ENCODE data around the gene FREM1. TPM values are rescaled to one million over a fixed set of nuclear protein-coding genes. Genes with fewer than 3 reads are reported as not detected.

Gene FREM1
- total and polyA plus RNA-seq, 10 of the 15 experiments (the other 5 are each of a cell fraction or from before 2014, with no cell fraction given), result 0.01 to 0.16 (median 0.08) TPM; not detected in 7

DNA sequence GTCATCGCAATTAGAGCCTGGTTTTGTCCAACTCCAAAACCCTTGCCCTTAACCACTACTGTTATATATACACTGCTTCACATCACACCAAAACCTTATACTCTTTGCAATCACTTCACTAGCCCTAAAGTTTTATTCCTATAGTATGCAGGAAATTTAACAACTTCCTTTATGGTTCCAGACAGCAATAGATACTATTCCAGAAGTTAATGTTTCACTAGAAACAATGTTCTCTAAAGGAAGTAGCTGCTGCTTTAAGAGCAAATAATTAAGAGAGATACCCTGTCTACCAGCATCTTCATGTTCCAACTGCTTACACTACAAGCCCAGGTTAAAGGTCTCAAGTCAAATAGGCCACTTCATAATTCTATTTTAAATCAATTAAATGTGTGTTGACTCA lies 22.0 kb downstream of the FREM1 start:
- DNase-seq (ENCODE audit: low read depth, low spot score) (no peak), ATAC-seq (no peak), FAIRE-seq (no peak)
- Histone ChIP-seq H4K20me1 (ENCODE audit: control insufficient read depth, insufficient read depth) (no peaks in the 10 kb centered on the region), H3K9me3 (replicated peaks; ENCODE audit: control insufficient read depth, insufficient read depth, low read length) (no peaks in the 10 kb centered on the region), H3K27ac (ENCODE audit: control insufficient read depth, insufficient read depth) (no peak overlapping the region), H3K4me1 (ENCODE audit: control insufficient read depth, insufficient read depth, low read length) (no peaks in the 10 kb centered on the region), H3K4me3 (no peak overlapping the region), H3K4me2 (ENCODE audit: control insufficient read depth, insufficient read depth) (no peak overlapping the region), H3K79me2 (ENCODE audit: control insufficient read depth, insufficient read depth, low read length) (no peaks in the 10 kb centered on the region), H3K36me3 (ENCODE audit: control insufficient read depth in 2 of 2, insufficient read depth in 2 of 2, low read length in 1 of 2) (no peaks in the 10 kb centered on the region), H3K9ac (ENCODE audit: control insufficient read depth, insufficient read depth, low read length) (no peak overlapping the region), H3K27me3 (replicated peaks in 1 of 2; ENCODE audit: control insufficient read depth in 2 of 2, insufficient read depth in 2 of 2, low read length in 1 of 2) (no peaks in the 10 kb centered on the region), H2AFZ (ENCODE audit: control insufficient read depth, low read depth, low read length) (no peak overlapping the region)
- CTCF ChIA-PET, result no interaction called here
- intact Hi-C loops (cut with micrococcal nuclease; ENCODE audit: unreplicated experiment), result no loop called here
- POLR2A ChIA-PET, result no interaction called here
- RAD21 ChIA-PET (ENCODE audit: unreplicated experiment), result no interaction called here
- SMC1A ChIA-PET (ENCODE audit: uncharacterized antibody, unreplicated experiment), result no interaction called here
- WGBS (ENCODE audit: insufficient coverage, insufficient replicate concordance, low lambda C conversion rate, missing lambda C conversion rate), result 40% methylated on average over 1 of the region's 1 CpG
- no TSS peak for BruUV-seq (replicated peaks)
- in situ Hi-C loops (cut with MboI), result no loop called here
- no peak for TF ChIP-seq HCFC1 (IDR thresholded peaks at IDR 0.05; ENCODE audit: low read length)
- TF ChIP-seq, protein P1, sequence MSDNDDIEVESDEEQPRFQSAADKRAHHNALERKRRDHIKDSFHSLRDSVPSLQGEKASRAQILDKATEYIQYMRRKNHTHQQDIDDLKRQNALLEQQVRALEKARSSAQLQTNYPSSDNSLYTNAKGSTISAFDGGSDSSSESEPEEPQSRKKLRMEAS (IDR thresholded peaks at IDR 0.05; ENCODE audit: low read depth, low read length), result no peak
- no peak for TF ChIP-seq EGR1 (IDR thresholded peaks at IDR 0.05; ENCODE audit: borderline replicate concordance in 1 of 2, low read depth in 2 of 2, low read length in 2 of 2)
- TF ChIP-seq GABPA (IDR thresholded peaks at IDR 0.05; ENCODE audit: low read depth), result no peak
- no peak for TF ChIP-seq NFYA (IDR thresholded peaks at IDR 0.05; ENCODE audit: borderline replicate concordance, low read depth, low read length)
- TF ChIP-seq FOXK2 (IDR thresholded peaks at IDR 0.05), result no peak

GRCh38 chr9:14887149-14887548 lies 23.1 kb downstream of the FREM1 start:
- in situ Hi-C loops (cut with MboI), result no loop called here
- POLR2A ChIA-PET, result no interaction called here
- no peak for FAIRE-seq
- SMC1A ChIA-PET (ENCODE audit: uncharacterized antibody, unreplicated experiment), result no interaction called here
- Histone ChIP-seq H3K36me3 (ENCODE audit: control insufficient read depth in 2 of 2, insufficient read depth in 2 of 2, low read length in 1 of 2) (no peaks in the 10 kb centered on the region), H3K4me1 (ENCODE audit: control insufficient read depth, insufficient read depth, low read length) (no peaks in the 10 kb centered on the region), H3K9ac (ENCODE audit: control insufficient read depth, insufficient read depth, low read length) (no peak overlapping the region), H3K4me3 (no peak overlapping the region), H3K4me2 (ENCODE audit: control insufficient read depth, insufficient read depth) (no peak overlapping the region), H3K9me3 (replicated peaks; ENCODE audit: control insufficient read depth, insufficient read depth, low read length) (no peaks in the 10 kb centered on the region), H4K20me1 (ENCODE audit: control insufficient read depth, insufficient read depth) (no peaks in the 10 kb centered on the region), H2AFZ (ENCODE audit: control insufficient read depth, low read depth, low read length) (no peak overlapping the region), H3K27ac (ENCODE audit: control insufficient read depth, insufficient read depth) (no peak overlapping the region), H3K79me2 (ENCODE audit: control insufficient read depth, insufficient read depth, low read length) (no peaks in the 10 kb centered on the region), H3K27me3 (replicated peaks in 1 of 2; ENCODE audit: control insufficient read depth in 2 of 2, insufficient read depth in 2 of 2, low read length in 1 of 2) (no peaks in the 10 kb centered on the region)
- intact Hi-C loops (cut with micrococcal nuclease; ENCODE audit: unreplicated experiment), result no loop called here
- no peak for ATAC-seq
- RAD21 ChIA-PET (ENCODE audit: unreplicated experiment), result no interaction called here
- CTCF ChIA-PET, result no interaction called here
- BruUV-seq (replicated peaks), result no TSS peak
- no peak for DNase-seq (ENCODE audit: low read depth, low spot score)
- 8% methylated on average over 4 of the region's 4 CpGs for WGBS (ENCODE audit: insufficient coverage, insufficient replicate concordance, low lambda C conversion rate, missing lambda C conversion rate)
- TF ChIP-seq ZNF384 (IDR thresholded peaks at IDR 0.05; ENCODE audit: borderline replicate concordance, low read depth, low read length) (no peak), SREBF1 (IDR thresholded peaks at IDR 0.05; ENCODE audit: low read length) (no peak), SIN3A (IDR thresholded peaks at IDR 0.05; ENCODE audit: low read depth, low read length) (no peak), RAD21 (IDR thresholded peaks at IDR 0.05; ENCODE audit: insufficient read depth, low read depth, low read length) (no peak), GATAD2B (conservative IDR thresholded peaks at IDR 0.05; ENCODE audit: low read depth) (no peak), E2F8 (IDR thresholded peaks at IDR 0.05; ENCODE audit: low read depth, partially characterized antibody) (no peak), RUNX3 (IDR thresholded peaks at IDR 0.05; ENCODE audit: low read length) (no peak)
- TF ChIP-seq, protein P2, sequence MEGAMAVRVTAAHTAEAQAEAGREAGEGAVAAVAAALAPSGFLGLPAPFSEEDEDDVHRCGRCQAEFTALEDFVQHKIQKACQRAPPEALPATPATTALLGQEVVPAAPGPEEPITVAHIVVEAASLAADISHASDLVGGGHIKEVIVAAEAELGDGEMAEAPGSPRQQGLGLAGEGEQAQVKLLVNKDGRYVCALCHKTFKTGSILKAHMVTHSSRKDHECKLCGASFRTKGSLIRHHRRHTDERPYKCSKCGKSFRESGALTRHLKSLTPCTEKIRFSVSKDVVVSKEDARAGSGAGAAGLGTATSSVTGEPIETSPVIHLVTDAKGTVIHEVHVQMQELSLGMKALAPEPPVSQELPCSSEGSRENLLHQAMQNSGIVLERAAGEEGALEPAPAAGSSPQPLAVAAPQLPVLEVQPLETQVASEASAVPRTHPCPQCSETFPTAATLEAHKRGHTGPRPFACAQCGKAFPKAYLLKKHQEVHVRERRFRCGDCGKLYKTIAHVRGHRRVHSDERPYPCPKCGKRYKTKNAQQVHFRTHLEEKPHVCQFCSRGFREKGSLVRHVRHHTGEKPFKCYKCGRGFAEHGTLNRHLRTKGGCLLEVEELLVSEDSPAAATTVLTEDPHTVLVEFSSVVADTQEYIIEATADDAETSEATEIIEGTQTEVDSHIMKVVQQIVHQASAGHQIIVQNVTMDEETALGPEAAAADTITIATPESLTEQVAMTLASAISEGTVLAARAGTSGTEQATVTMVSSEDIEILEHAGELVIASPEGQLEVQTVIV (IDR thresholded peaks at IDR 0.05; ENCODE audit: borderline replicate concordance, partially characterized antibody), result no peak
